Thyroid gland (tissue), 4 donors: ENCODE data around the gene ZNF302.

Experiments
- POLR2A ChIP-seq, 2 donors: fragments of 450-650 bp; IDR thresholded peaks; one replicate each; pipeline ENCODE4 v1.6.1; 2017; ENCODE audit warnings: antibody characterized with exemption in 2 of 2, mild to moderate bottlenecking in 2 of 2, moderate library complexity in 1 of 2
- TF ChIP-seq, protein P1 (sequence below), 6 experiments: fragments of 200-600 bp in 3 of 6; fragments of 450-650 bp in 3 of 6; sonication (generic) in 3 of 6; IDR thresholded peaks; one replicate each; pipeline ENCODE4 v1.5.1; 2016 to 2019; ENCODE audit warnings: antibody characterized with exemption in 6 of 6, mild to moderate bottlenecking in 2 of 6, inconsistent platforms in 1 of 6, moderate library complexity in 1 of 6

DNA sequence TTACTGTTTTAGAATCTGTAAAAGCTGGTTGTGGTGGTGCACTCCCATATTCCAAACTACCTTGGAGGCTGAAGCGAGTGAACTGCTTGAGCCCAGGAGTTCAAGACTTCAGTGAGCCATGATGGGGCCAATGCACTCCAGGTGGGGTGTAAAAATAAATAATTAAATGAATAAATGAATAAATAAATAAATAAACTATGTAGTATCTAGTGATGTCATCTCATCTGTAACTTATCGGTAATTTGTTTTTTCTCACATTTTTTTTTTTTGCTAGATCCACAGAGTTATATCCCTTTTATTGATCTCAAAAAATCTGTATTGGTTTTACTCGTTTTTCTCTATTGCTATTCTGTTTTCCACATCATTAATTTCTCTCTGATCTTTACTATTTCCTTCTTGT is 5.5 kb upstream of the ZNF302 start:
- no peak for TF ChIP-seq POLR2A (IDR thresholded peaks at IDR 0.05)
- TF ChIP-seq, protein P1, sequence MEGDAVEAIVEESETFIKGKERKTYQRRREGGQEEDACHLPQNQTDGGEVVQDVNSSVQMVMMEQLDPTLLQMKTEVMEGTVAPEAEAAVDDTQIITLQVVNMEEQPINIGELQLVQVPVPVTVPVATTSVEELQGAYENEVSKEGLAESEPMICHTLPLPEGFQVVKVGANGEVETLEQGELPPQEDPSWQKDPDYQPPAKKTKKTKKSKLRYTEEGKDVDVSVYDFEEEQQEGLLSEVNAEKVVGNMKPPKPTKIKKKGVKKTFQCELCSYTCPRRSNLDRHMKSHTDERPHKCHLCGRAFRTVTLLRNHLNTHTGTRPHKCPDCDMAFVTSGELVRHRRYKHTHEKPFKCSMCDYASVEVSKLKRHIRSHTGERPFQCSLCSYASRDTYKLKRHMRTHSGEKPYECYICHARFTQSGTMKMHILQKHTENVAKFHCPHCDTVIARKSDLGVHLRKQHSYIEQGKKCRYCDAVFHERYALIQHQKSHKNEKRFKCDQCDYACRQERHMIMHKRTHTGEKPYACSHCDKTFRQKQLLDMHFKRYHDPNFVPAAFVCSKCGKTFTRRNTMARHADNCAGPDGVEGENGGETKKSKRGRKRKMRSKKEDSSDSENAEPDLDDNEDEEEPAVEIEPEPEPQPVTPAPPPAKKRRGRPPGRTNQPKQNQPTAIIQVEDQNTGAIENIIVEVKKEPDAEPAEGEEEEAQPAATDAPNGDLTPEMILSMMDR (IDR thresholded peaks at IDR 0.05), result no peak
